ENCODE data around the gene LARP6. TPM values are rescaled to one million over a fixed set of nuclear protein-coding genes. Genes with fewer than 3 reads are reported as not detected.

LARP6 gene
- total and polyA plus RNA-seq, 4 donors = 0.89 to 2.9 (median 1.5) TPM

- WGBS = 90% methylated on average over 12 of the region's 12 CpGs
- no peaks in the 10 kb centered on the region for H3K36me3 ChIP-seq (ENCODE audit: control insufficient read depth in 4 of 4, insufficient read depth in 3 of 4, low read depth in 1 of 4, low read length in 3 of 4)
- H3K27ac ChIP-seq (ENCODE audit: low read depth in 1 of 2, low read length in 2 of 2) = no peak overlapping the region
- DNase-seq (ENCODE audit: low spot score) = no peak
- TF ChIP-seq FOXA1 (IDR thresholded peaks at IDR 0.05) = no peak
- TF ChIP-seq, protein P1, sequence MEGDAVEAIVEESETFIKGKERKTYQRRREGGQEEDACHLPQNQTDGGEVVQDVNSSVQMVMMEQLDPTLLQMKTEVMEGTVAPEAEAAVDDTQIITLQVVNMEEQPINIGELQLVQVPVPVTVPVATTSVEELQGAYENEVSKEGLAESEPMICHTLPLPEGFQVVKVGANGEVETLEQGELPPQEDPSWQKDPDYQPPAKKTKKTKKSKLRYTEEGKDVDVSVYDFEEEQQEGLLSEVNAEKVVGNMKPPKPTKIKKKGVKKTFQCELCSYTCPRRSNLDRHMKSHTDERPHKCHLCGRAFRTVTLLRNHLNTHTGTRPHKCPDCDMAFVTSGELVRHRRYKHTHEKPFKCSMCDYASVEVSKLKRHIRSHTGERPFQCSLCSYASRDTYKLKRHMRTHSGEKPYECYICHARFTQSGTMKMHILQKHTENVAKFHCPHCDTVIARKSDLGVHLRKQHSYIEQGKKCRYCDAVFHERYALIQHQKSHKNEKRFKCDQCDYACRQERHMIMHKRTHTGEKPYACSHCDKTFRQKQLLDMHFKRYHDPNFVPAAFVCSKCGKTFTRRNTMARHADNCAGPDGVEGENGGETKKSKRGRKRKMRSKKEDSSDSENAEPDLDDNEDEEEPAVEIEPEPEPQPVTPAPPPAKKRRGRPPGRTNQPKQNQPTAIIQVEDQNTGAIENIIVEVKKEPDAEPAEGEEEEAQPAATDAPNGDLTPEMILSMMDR (IDR thresholded peaks at IDR 0.05; ENCODE audit: low read depth, low read length, missing input control) = no peak
- no peak for TF ChIP-seq FOXA2 (IDR thresholded peaks at IDR 0.05)
- TF ChIP-seq HNF4A (conservative IDR thresholded peaks at IDR 0.05) = no peak
- TF ChIP-seq SP1 (IDR thresholded peaks at IDR 0.05) = no peak
- no peak for TF ChIP-seq GABPA (IDR thresholded peaks at IDR 0.05 in 1 of 2, conservative IDR thresholded peaks at IDR 0.05 in 1 of 2)
- TF ChIP-seq ATF3 (IDR thresholded peaks at IDR 0.05) = no peak
- TF ChIP-seq YY1 (IDR thresholded peaks at IDR 0.05) = no peak
- TF ChIP-seq, protein P2, sequence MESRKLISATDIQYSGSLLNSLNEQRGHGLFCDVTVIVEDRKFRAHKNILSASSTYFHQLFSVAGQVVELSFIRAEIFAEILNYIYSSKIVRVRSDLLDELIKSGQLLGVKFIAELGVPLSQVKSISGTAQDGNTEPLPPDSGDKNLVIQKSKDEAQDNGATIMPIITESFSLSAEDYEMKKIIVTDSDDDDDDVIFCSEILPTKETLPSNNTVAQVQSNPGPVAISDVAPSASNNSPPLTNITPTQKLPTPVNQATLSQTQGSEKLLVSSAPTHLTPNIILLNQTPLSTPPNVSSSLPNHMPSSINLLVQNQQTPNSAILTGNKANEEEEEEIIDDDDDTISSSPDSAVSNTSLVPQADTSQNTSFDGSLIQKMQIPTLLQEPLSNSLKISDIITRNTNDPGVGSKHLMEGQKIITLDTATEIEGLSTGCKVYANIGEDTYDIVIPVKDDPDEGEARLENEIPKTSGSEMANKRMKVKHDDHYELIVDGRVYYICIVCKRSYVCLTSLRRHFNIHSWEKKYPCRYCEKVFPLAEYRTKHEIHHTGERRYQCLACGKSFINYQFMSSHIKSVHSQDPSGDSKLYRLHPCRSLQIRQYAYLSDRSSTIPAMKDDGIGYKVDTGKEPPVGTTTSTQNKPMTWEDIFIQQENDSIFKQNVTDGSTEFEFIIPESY (IDR thresholded peaks at IDR 0.05) = no peak
- TF ChIP-seq, protein P3, sequence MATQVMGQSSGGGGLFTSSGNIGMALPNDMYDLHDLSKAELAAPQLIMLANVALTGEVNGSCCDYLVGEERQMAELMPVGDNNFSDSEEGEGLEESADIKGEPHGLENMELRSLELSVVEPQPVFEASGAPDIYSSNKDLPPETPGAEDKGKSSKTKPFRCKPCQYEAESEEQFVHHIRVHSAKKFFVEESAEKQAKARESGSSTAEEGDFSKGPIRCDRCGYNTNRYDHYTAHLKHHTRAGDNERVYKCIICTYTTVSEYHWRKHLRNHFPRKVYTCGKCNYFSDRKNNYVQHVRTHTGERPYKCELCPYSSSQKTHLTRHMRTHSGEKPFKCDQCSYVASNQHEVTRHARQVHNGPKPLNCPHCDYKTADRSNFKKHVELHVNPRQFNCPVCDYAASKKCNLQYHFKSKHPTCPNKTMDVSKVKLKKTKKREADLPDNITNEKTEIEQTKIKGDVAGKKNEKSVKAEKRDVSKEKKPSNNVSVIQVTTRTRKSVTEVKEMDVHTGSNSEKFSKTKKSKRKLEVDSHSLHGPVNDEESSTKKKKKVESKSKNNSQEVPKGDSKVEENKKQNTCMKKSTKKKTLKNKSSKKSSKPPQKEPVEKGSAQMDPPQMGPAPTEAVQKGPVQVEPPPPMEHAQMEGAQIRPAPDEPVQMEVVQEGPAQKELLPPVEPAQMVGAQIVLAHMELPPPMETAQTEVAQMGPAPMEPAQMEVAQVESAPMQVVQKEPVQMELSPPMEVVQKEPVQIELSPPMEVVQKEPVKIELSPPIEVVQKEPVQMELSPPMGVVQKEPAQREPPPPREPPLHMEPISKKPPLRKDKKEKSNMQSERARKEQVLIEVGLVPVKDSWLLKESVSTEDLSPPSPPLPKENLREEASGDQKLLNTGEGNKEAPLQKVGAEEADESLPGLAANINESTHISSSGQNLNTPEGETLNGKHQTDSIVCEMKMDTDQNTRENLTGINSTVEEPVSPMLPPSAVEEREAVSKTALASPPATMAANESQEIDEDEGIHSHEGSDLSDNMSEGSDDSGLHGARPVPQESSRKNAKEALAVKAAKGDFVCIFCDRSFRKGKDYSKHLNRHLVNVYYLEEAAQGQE (IDR thresholded peaks at IDR 0.05) = no peak
- no peak for TF ChIP-seq EGR1 (IDR thresholded peaks at IDR 0.05; ENCODE audit: low read depth in 2 of 2)
- TF ChIP-seq HNF4G (IDR thresholded peaks at IDR 0.05) = no peak
- no peak for TF ChIP-seq RXRA (IDR thresholded peaks at IDR 0.05)
- TF ChIP-seq TAF1 (conservative IDR thresholded peaks at IDR 0.05) = no peak
- H3K9me3 ChIP-seq (ENCODE audit: control insufficient read depth in 4 of 4, low read length in 3 of 4) = no peaks in the 10 kb centered on the region
- H3K4me1 ChIP-seq (ENCODE audit: control insufficient read depth in 4 of 4, insufficient read depth in 4 of 4, low read length in 3 of 4) = peaks cover 0 to 2% (median 2%) of the 10 kb centered on the region in 4 donors
- no peak overlapping the region for H3K9ac ChIP-seq (ENCODE audit: low read depth in 1 of 2, low read length in 2 of 2)
- H3K4me3 ChIP-seq (ENCODE audit: low read depth in 1 of 3, low read length in 3 of 3) = no peak overlapping the region
- H3K27me3 ChIP-seq (ENCODE audit: control insufficient read depth in 4 of 4, insufficient read depth in 4 of 4, low read length in 3 of 4) = no peaks in the 10 kb centered on the region
Observed at GRCh38 chr15:70794596-70795310, 59.2 kb downstream of the LARP6 start.

GRCh38 chr15:70793694-70794093, 60.3 kb downstream of the LARP6 start:
- no peak for DNase-seq (ENCODE audit: low spot score)
- 88% methylated on average over 6 of the region's 6 CpGs for WGBS
- H3K9ac ChIP-seq (ENCODE audit: low read depth in 1 of 2, low read length in 2 of 2) = no peak overlapping the region
- TF ChIP-seq, protein P2 (IDR thresholded peaks at IDR 0.05) = no peak
- TF ChIP-seq ATF3 (IDR thresholded peaks at IDR 0.05) = no peak
- no peak for TF ChIP-seq JUND (IDR thresholded peaks at IDR 0.05)
- TF ChIP-seq RXRA (IDR thresholded peaks at IDR 0.05) = no peak
- no peak for TF ChIP-seq NR2F2 (IDR thresholded peaks at IDR 0.05)
- TF ChIP-seq FOXA2 (IDR thresholded peaks at IDR 0.05) = no peak
- no peak for TF ChIP-seq GABPA (IDR thresholded peaks at IDR 0.05 in 1 of 2, conservative IDR thresholded peaks at IDR 0.05 in 1 of 2)
- TF ChIP-seq SP1 (IDR thresholded peaks at IDR 0.05) = no peak
- TF ChIP-seq, protein P1 (IDR thresholded peaks at IDR 0.05; ENCODE audit: low read depth, low read length, missing input control) = no peak

More at GRCh38 chr15:70793694-70794093, 60.3 kb downstream of the LARP6 start:
- Histone ChIP-seq H3K4me3 (ENCODE audit: low read depth in 1 of 3, low read length in 3 of 3) (no peak overlapping the region), H3K9me3 (ENCODE audit: control insufficient read depth in 4 of 4, low read length in 3 of 4) (no peaks in the 10 kb centered on the region), H3K4me1 (ENCODE audit: control insufficient read depth in 4 of 4, insufficient read depth in 4 of 4, low read length in 3 of 4) (no peaks in the 10 kb centered on the region), H3K27me3 (ENCODE audit: control insufficient read depth in 4 of 4, insufficient read depth in 4 of 4, low read length in 3 of 4) (no peaks in the 10 kb centered on the region), H3K36me3 (ENCODE audit: control insufficient read depth in 4 of 4, insufficient read depth in 3 of 4, low read depth in 1 of 4, low read length in 3 of 4) (no peaks in the 10 kb centered on the region), H3K27ac (ENCODE audit: low read depth in 1 of 2, low read length in 2 of 2) (no peak overlapping the region)
